Mucosa of descending colon (tissue), 3 donors: ENCODE results near the gene KCNMB3. TPM values are rescaled to one million over a fixed set of nuclear protein-coding genes. Genes with fewer than 3 reads are reported as not detected.

Experiments
- ATAC-seq: fragments of 200-7000 bp; cut with Tn5 transposase; one replicate; pipeline ENCODE4 v1.9.1; 2020; ENCODE audit warnings: mild to moderate bottlenecking, moderate library complexity
- DNase-seq, 3 donors: peaks; one replicate each; pipeline ENCODE4 v3.0.0-alpha.2; 2020
- H3K36me3 ChIP-seq: fragments of 200-600 bp; one replicate; pipeline ENCODE4 v1.8.0; 2021; ENCODE audit warnings: low read depth, mild to moderate bottlenecking
- H3K4me1 ChIP-seq: fragments of 200-600 bp; one replicate; pipeline ENCODE4 v1.8.0; 2021; ENCODE audit warnings: low read depth, mild to moderate bottlenecking
- H3K4me3 ChIP-seq: fragments of 200-600 bp; one replicate; pipeline ENCODE4 v1.8.0; 2021; ENCODE audit warnings: mild to moderate bottlenecking
- H3K9me3 ChIP-seq: fragments of 200-600 bp; one replicate; pipeline ENCODE4 v1.8.0; 2021; ENCODE audit warnings: mild to moderate bottlenecking
- intact Hi-C, 2 donors: fragments of 100-400 bp; cut with DNase I in 1 of 2; cut with micrococcal nuclease in 1 of 2; formaldehyde crosslinking; loops; one replicate each; pipeline versions ENCODE4 v1.11.0 to v1.11.1; 2022; cut with DNase I, micrococcal nuclease
- total RNA-seq, 3 donors: library from RNA; stranded (reverse); fragmentation: NEBNext Ultra II Directional in 2 of 3; extraction: Animal tissue kit (Norgen Biotek cat#: 25700) in 2 of 3; gene quantifications; one replicate each; pipeline versions ENCODE4 v1.2.1 to v1.2.4, GENCODE V29; 2021 to 2023
- TF ChIP-seq, protein P1 (sequence below): fragments of 200-600 bp; IDR thresholded peaks from one replicate; pipeline ENCODE4 v1.8.0; 2022; ENCODE audit warnings: antibody characterized with exemption, mild to moderate bottlenecking
- donor health status: DM: no; HTN: no; CAD: no; lungs with moderate emphysema.
- donor health status: DM: no; HTN: no; CAD: no.
- donor health status: DM: no; HTN: yes; CAD: no.

KCNMB3 gene
- total RNA-seq, 3 donors from 2014 or later = 2.1 to 2.7 (median 2.4) TPM

DNA sequence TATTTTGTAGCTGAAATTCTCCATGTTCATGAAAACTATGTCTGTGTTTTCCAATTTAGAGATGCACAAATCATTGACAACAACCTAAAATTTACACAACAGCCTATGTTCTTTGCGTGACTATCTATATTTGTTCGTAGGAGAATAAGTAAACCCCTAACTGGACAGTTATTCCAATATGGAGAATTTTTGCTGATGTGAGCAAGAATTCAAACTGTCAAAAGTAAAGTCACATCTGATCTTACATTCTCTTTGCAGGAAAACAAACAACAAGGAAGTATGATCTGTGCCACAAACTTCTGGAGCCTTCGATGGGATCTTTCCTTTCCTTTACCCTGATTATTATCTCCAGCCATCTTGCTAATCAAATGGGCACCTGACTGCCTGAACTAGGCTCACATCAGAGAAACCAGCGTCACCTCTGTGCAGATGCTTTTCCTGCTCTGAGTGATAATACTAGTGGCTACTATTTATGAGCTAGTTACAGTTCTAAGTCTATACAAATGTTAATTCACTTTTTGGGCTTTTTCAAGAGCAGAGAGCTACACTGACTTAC is 18.3 kb upstream of the KCNMB3 start:
- TF ChIP-seq, protein P1, sequence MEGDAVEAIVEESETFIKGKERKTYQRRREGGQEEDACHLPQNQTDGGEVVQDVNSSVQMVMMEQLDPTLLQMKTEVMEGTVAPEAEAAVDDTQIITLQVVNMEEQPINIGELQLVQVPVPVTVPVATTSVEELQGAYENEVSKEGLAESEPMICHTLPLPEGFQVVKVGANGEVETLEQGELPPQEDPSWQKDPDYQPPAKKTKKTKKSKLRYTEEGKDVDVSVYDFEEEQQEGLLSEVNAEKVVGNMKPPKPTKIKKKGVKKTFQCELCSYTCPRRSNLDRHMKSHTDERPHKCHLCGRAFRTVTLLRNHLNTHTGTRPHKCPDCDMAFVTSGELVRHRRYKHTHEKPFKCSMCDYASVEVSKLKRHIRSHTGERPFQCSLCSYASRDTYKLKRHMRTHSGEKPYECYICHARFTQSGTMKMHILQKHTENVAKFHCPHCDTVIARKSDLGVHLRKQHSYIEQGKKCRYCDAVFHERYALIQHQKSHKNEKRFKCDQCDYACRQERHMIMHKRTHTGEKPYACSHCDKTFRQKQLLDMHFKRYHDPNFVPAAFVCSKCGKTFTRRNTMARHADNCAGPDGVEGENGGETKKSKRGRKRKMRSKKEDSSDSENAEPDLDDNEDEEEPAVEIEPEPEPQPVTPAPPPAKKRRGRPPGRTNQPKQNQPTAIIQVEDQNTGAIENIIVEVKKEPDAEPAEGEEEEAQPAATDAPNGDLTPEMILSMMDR = no peak
- Histone ChIP-seq H3K9me3 (no peaks in the 10 kb centered on the region), H3K4me1 (no peaks in the 10 kb centered on the region), H3K4me3 (no peak overlapping the region), H3K36me3 (no peaks in the 10 kb centered on the region)
- ATAC-seq = no peak
- intact Hi-C loops = no loop called here
- DNase-seq = no peak

DNA sequence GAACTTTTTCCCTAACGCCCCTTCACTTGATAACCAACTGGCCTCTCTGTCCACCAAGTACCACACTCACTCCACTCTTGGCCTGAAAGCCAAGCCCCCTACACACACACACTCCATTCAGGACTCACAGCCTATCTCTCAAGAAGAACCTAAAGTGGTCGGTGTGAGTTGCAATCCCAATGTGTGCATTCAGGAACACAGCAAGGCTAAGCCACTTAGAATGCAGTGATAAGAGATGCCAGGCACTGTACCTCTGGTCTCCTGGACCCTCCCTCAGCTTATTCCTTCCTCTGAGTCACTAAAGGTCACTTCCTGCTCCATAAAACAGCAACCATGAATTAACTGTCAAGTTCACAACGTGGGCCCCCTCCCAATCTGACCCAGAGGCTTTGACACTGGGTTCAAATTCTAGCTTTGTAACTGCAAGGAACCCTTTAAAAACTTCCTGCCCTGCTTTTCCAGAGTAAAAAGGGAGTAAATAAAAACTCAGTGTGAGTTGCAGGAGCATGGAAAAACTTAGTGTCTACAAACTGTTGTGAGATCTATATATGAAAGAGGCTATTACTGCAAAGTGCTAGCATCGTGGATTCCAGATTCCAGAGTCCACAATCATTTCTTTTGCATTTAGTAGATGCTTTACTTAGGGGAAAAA is 17.6 kb upstream of the KCNMB3 start:
- DNase-seq = no peak

GRCh38 chr3:179266701-179267211 is 15.8 kb upstream of the KCNMB3 start:
- no peak for DNase-seq
- no peak overlapping the region for H3K4me3 ChIP-seq

More for the DNA sequence above, 17.6 kb upstream of the KCNMB3 start:
- ATAC-seq = no peak
- H3K9me3 ChIP-seq = no peaks in the 10 kb centered on the region
- no peak overlapping the region for H3K4me3 ChIP-seq
- H3K4me1 ChIP-seq = no peaks in the 10 kb centered on the region
- H3K36me3 ChIP-seq = no peaks in the 10 kb centered on the region
- intact Hi-C loops = no loop called here
- TF ChIP-seq, protein P1 = no peak

GRCh38 chr3:179265875-179266274 is 15.0 kb upstream of the KCNMB3 start:
- H3K4me3 ChIP-seq = no peak overlapping the region
- intact Hi-C loops = no loop called here
- no peaks in the 10 kb centered on the region for H3K36me3 ChIP-seq
- DNase-seq (no peak), ATAC-seq (no peak)
- H3K9me3 ChIP-seq = no peaks in the 10 kb centered on the region
- peaks cover under 1% of the 10 kb centered on the region for H3K4me1 ChIP-seq
- TF ChIP-seq, protein P1 = no peak

More at GRCh38 chr3:179266701-179267211, 15.8 kb upstream of the KCNMB3 start:
- intact Hi-C loops = no loop called here
- Histone ChIP-seq H3K9me3 (no peaks in the 10 kb centered on the region), H3K4me1 (no peaks in the 10 kb centered on the region), H3K36me3 (no peaks in the 10 kb centered on the region)
- TF ChIP-seq, protein P1 = no peak
- ATAC-seq = peak; percentile 30

DNA sequence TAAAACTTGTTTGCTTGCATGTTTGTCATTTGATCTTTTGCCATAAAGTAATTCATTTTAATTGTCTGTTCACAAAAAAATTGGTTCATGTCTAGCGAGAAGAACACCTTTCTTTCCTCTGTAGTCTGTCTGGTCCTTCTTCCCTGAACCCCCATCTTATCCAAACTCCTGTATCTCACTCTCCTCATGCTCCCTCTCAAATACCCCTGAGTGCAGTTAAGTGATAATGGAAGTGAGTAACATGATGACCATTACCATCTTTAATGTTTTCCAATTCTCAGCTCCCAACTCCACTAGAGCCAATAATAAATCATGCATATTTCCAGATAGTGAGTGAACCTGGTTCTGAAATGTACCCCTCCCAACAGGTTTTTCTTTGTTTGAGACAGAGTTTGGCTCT is 14.2 kb upstream of the KCNMB3 start:
- no peak for DNase-seq
- intact Hi-C loops = no loop called here
- peaks cover 3% of the 10 kb centered on the region for H3K4me1 ChIP-seq
- H3K4me3 ChIP-seq = no peak overlapping the region
- peaks cover 4% of the 10 kb centered on the region for H3K9me3 ChIP-seq
- TF ChIP-seq, protein P1 = no peak
- no peak for ATAC-seq
- H3K36me3 ChIP-seq = no peaks in the 10 kb centered on the region
